Measurements from ENCODE around the gene ABCB6. TPM values are rescaled to one million over a fixed set of nuclear protein-coding genes. Genes with fewer than 3 reads are reported as not detected.
"Not testable (repeated sequence)": the region's sequence is repeated elsewhere in the genome, so short reads cannot be mapped to it uniquely, and the experiment has no call there.

Gene ABCB6
- total RNA-seq, 2 experiments from 2014 or later = 6.4 to 10.2 TPM

DNA sequence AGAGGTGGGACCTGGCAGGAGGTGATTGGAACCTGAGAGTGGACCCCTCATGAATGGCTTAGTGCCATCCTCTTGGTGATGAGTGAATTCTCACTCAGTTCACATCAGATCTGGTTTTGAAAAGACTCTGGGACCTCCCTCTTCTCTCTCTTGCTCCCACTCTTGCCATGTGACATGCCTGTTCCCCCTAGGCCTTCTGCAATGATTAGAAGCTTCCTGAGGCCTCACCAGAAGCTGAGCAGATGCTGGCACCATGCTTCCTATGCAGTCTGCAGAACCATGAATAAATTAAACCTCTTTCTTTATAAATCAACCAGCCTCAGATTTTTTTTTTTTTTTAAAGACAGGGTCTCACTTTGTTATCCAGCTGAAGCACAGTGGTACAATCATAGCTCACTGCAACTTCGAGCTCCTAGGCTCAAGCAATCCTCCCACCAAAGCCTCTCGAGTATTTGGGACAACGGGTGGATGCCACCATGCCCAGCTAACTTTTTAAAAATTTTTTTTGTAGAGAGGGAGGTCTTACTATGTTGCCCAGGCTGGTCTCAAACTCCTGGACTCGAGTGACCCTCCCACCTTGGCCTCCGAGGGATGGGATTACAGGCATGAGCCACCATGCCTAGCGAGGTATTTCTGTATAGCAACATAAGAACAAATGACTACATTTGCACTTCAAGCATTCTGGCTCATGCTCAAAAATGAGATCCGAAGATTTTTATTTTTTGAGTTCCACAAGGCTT lies 14.2 kb downstream of the ABCB6 start:
- Histone ChIP-seq H3K36me3 (ENCODE audit: insufficient read depth, low read length) (peaks cover 20% of the 10 kb centered on the region), H2AFZ (ENCODE audit: low read length) (no peak overlapping the region), H3K4me1 (ENCODE audit: insufficient read depth, low read length, poor library complexity, severe bottlenecking) (peaks cover 17% of the 10 kb centered on the region), H3K79me2 (ENCODE audit: insufficient read depth, low read depth, low read length) (peaks cover 4% of the 10 kb centered on the region; the same call in 1 of the 2 replicates), H3K9me2 (ENCODE audit: insufficient read depth, low read length) (no peaks in the 10 kb centered on the region), H3K9me3 (ENCODE audit: low read length) (peaks cover 8% of the 10 kb centered on the region; the same call in 1 of the 2 replicates), H3K27ac (ENCODE audit: low read depth, low read length, poor library complexity, severe bottlenecking) (no peak overlapping the region), H3K4me2 (ENCODE audit: low read length) (no peak overlapping the region), H4K20me1 (ENCODE audit: insufficient read depth, low read length) (no peaks in the 10 kb centered on the region), H3K4me3 (ENCODE audit: low read depth, low read length, poor library complexity, severe bottlenecking) (no peak overlapping the region)
- ChIA-PET CTCF (ENCODE audit: unreplicated experiment) (no interaction called here), POLR2A (interaction anchor here (0.5 to 1.3 kb wide), 4 partner anchors 22 to 974 kb away, joined by 3 to 8 read pairs (median 6); no protein-coding TSS in a partner anchor)
- BruUV-seq (replicated peaks) = no TSS peak
- intact Hi-C loops (cut with micrococcal nuclease; ENCODE audit: unreplicated experiment) = no loop called here
- no peak for DNase-seq (ENCODE audit: low spot score)
- TF ChIP-seq, protein P1, sequence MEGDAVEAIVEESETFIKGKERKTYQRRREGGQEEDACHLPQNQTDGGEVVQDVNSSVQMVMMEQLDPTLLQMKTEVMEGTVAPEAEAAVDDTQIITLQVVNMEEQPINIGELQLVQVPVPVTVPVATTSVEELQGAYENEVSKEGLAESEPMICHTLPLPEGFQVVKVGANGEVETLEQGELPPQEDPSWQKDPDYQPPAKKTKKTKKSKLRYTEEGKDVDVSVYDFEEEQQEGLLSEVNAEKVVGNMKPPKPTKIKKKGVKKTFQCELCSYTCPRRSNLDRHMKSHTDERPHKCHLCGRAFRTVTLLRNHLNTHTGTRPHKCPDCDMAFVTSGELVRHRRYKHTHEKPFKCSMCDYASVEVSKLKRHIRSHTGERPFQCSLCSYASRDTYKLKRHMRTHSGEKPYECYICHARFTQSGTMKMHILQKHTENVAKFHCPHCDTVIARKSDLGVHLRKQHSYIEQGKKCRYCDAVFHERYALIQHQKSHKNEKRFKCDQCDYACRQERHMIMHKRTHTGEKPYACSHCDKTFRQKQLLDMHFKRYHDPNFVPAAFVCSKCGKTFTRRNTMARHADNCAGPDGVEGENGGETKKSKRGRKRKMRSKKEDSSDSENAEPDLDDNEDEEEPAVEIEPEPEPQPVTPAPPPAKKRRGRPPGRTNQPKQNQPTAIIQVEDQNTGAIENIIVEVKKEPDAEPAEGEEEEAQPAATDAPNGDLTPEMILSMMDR (conservative IDR thresholded peaks at IDR 0.05; ENCODE audit: low read length) = no peak
- TF ChIP-seq EZH2phosphoT487 (IDR thresholded peaks at IDR 0.05; ENCODE audit: borderline replicate concordance, low read depth, low read length) = no peak

DNA sequence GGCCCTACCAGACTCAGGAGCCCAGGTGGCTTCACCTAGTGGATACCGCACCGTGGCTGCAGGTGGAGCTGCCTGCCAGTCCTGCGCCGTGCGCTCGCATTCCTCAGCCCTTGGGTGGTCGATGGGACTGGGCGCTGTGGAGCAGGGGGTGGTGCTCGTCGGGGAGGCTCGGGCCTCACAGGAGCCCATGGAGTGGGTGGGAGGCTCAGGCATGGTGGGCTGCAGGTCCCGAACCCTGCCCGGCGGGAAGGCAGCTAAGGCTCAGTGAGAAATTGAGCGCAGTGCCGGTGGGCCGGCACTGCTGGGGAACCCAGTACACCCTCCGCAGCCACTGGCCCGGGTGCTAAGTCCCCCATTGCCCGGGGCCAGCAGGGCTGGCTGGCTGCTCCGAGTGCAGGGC lies 17.4 kb downstream of the ABCB6 start:
- H3K4me3 ChIP-seq (ENCODE audit: low read depth, low read length, poor library complexity, severe bottlenecking); H3K9me3 ChIP-seq (ENCODE audit: low read length); H3K79me2 ChIP-seq (ENCODE audit: insufficient read depth, low read depth, low read length); intact Hi-C loops (cut with micrococcal nuclease; ENCODE audit: unreplicated experiment); H3K9me2 ChIP-seq (ENCODE audit: insufficient read depth, low read length); H2AFZ ChIP-seq (ENCODE audit: low read length); H3K27ac ChIP-seq (ENCODE audit: low read depth, low read length, poor library complexity, severe bottlenecking); DNase-seq (ENCODE audit: low spot score); H3K4me1 ChIP-seq (ENCODE audit: insufficient read depth, low read length, poor library complexity, severe bottlenecking); H3K36me3 ChIP-seq (ENCODE audit: insufficient read depth, low read length); H4K20me1 ChIP-seq (ENCODE audit: insufficient read depth, low read length); BruUV-seq (replicated peaks); CTCF ChIA-PET (ENCODE audit: unreplicated experiment); H3K4me2 ChIP-seq (ENCODE audit: low read length): not testable (repeated sequence)
- POLR2A ChIA-PET = interaction anchor here (1.6 kb wide), 1 partner anchor 16 kb away, joined by 4 read pairs; no protein-coding TSS in a partner anchor

DNA sequence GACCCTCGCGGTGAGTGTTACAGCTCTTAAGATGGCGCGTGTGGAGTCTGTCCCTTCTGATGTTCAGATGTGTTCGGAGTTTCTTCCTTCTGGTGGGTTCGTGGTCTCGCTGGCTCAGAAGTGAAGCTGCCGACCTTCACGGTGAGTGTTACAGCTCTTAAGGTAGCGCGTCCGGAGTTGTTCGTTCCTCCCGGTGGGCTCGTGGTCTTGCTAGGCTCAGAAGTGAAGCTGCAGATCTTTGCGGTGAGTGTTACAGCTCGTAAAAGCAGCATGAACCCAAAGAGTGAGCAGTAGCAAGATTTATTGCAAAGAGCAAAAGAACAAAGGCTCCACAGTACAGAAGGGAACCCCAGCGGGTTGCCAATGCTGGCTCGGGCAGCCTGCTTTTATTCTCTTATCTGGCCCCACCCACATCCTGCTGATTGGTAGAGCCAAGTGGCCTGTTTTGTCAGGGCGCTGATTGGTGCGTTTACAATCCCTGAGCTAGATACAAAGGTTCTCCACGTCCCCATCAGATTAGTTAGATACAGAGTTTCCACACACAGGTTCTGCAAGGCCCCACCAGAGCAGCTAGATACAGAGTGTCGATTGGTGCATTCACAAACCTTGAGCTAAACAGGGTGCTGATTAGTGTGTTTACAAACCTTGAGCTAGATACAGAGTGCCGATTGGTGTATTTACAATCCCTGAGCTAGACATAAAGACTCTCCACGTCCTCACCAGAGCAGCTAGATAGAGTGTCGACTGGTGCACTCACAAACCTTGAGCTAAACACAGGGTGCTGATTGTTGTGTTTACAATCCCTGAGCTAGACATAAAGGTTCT lies 18.0 kb downstream of the ABCB6 start:
- CTCF ChIA-PET (ENCODE audit: unreplicated experiment) = interaction anchor here (0.6 kb wide), 1 partner anchor 19 kb away, joined by 3 read pairs; no protein-coding TSS in a partner anchor

More for the DNA sequence above, 18.0 kb downstream of the ABCB6 start:
- H3K36me3 ChIP-seq (ENCODE audit: insufficient read depth, low read length); H3K4me2 ChIP-seq (ENCODE audit: low read length); H3K4me3 ChIP-seq (ENCODE audit: low read depth, low read length, poor library complexity, severe bottlenecking); DNase-seq (ENCODE audit: low spot score); H2AFZ ChIP-seq (ENCODE audit: low read length); BruUV-seq (replicated peaks); H3K27ac ChIP-seq (ENCODE audit: low read depth, low read length, poor library complexity, severe bottlenecking); intact Hi-C loops (cut with micrococcal nuclease; ENCODE audit: unreplicated experiment); H3K9me2 ChIP-seq (ENCODE audit: insufficient read depth, low read length); H4K20me1 ChIP-seq (ENCODE audit: insufficient read depth, low read length); H3K9me3 ChIP-seq (ENCODE audit: low read length); H3K79me2 ChIP-seq (ENCODE audit: insufficient read depth, low read depth, low read length); H3K4me1 ChIP-seq (ENCODE audit: insufficient read depth, low read length, poor library complexity, severe bottlenecking): not testable (repeated sequence)
- POLR2A ChIA-PET = interaction anchor here (0.9 to 1.6 kb wide), 3 partner anchors 9 to 24 kb away, joined by 4 to 5 read pairs (median 4); partner anchors contain the start of gene CNPPD1

All from OCI-LY7 (cell line).